Osteoblast (primary cell): ENCODE results near the gene ITPRIPL2. TPM values are rescaled to one million over a fixed set of nuclear protein-coding genes. Genes with fewer than 3 reads are reported as not detected.

Experiments used
- DNase-seq: peaks from one replicate; pipeline ENCODE4 v3.0.0; 2011; ENCODE audit warnings: low spot score, mixed read lengths; ENCODE audit not compliant: insufficient read length; ENCODE audit errors: missing footprints
- H2AFZ ChIP-seq: 2 replicates; pipeline ENCODE4 v1.6.0; 2011; ENCODE audit warnings: mild to moderate bottlenecking, low read length
- H3K27ac ChIP-seq: 2 replicates; pipeline ENCODE4 v1.5.1; 2011; ENCODE audit warnings: mild to moderate bottlenecking, low read depth, low read length, moderate library complexity
- H3K27me3 ChIP-seq: 2 replicates; pipeline ENCODE4 v1.6.0; 2012; ENCODE audit warnings: mild to moderate bottlenecking, control low read depth, inconsistent platforms, low read length, moderate library complexity; ENCODE audit not compliant: insufficient read depth
- H3K36me3 ChIP-seq: 2 replicates; pipeline ENCODE4 v1.5.1; 2011; ENCODE audit warnings: mild to moderate bottlenecking, low read length, control low read depth, moderate library complexity; ENCODE audit not compliant: insufficient read depth
- H3K4me1 ChIP-seq: 2 replicates; pipeline ENCODE4 v1.5.1; 2011; ENCODE audit warnings: mild to moderate bottlenecking, low read length, control low read depth, moderate library complexity; ENCODE audit not compliant: insufficient read depth
- H3K4me2 ChIP-seq: 2 replicates; pipeline ENCODE4 v1.6.0; 2011; ENCODE audit warnings: mild to moderate bottlenecking, low read length; ENCODE audit not compliant: insufficient read depth
- H3K4me3 ChIP-seq: fragments of 200-600 bp; sonication (generic); 3 replicates; pipeline ENCODE4 v1.5.1; 2012; ENCODE audit warnings: mild to moderate bottlenecking, low read length, inconsistent platforms; ENCODE audit not compliant: insufficient read depth
- H3K79me2 ChIP-seq: 2 replicates; pipeline ENCODE4 v1.6.0; 2012; ENCODE audit warnings: mild to moderate bottlenecking, low read length, control low read depth, inconsistent platforms; ENCODE audit not compliant: insufficient read depth
- H3K9me3 ChIP-seq: 2 replicates; pipeline ENCODE4 v1.5.1; 2011; ENCODE audit warnings: low read depth, low read length, control low read depth
- H4K20me1 ChIP-seq: 2 replicates; pipeline ENCODE4 v1.6.0; 2012; ENCODE audit warnings: mild to moderate bottlenecking, low read length, control low read depth; ENCODE audit not compliant: insufficient read depth
- CTCF ChIP-seq: IDR thresholded peaks from 2 replicates; pipeline ENCODE4 v1.5.1; 2011; ENCODE audit warnings: mild to moderate bottlenecking, low read depth, low read length, moderate library complexity; ENCODE audit errors: extremely low read depth
- total RNA-seq: library from RNA; depleted of rRNA; stranded (reverse); fragments of >200 nt; gene quantifications from 2 replicates; pipeline ENCODE4 v1.2.3, GENCODE V29; 2012

The ITPRIPL2 gene
- total RNA-seq, 1 donor: 59.4 TPM

- Histone ChIP-seq H3K79me2 (no peaks in the 10 kb centered on the region), H3K9me3 (no peaks in the 10 kb centered on the region), H3K4me1 (peaks cover 7% of the 10 kb centered on the region), H3K4me3 (no peak overlapping the region), H2AFZ (no peak overlapping the region), H3K4me2 (no peak overlapping the region), H3K27ac (no peak overlapping the region), H3K27me3 (no peaks in the 10 kb centered on the region), H3K36me3 (no peaks in the 10 kb centered on the region), H4K20me1 (no peaks in the 10 kb centered on the region)
- no peak for DNase-seq
- TF ChIP-seq CTCF: no peak
Observed at GRCh38 chr16:19106625-19107020, 7.1 kb upstream of the ITPRIPL2 start.

GRCh38 chr16:19108409-19109287 is 5.1 kb upstream of the ITPRIPL2 start:
- no peak for TF ChIP-seq CTCF
- no peaks in the 10 kb centered on the region for H3K36me3 ChIP-seq
- H2AFZ ChIP-seq: no peak overlapping the region
- H3K27me3 ChIP-seq: no peaks in the 10 kb centered on the region
- H3K9me3 ChIP-seq: no peaks in the 10 kb centered on the region
- H3K4me1 ChIP-seq: peaks cover 7% of the 10 kb centered on the region
- H3K4me3 ChIP-seq: no peak overlapping the region
- peak; percentile 37 for DNase-seq
- no peak overlapping the region for H3K4me2 ChIP-seq
- no peaks in the 10 kb centered on the region for H3K79me2 ChIP-seq
- no peak overlapping the region for H3K27ac ChIP-seq
- no peaks in the 10 kb centered on the region for H4K20me1 ChIP-seq

GRCh38 chr16:19109288-19109664 is 4.5 kb upstream of the ITPRIPL2 start:
- Histone ChIP-seq H3K9me3 (no peaks in the 10 kb centered on the region), H3K4me1 (peaks cover 7% of the 10 kb centered on the region), H2AFZ (no peak overlapping the region), H4K20me1 (no peaks in the 10 kb centered on the region), H3K79me2 (peaks cover under 1% of the 10 kb centered on the region), H3K27ac (no peak overlapping the region), H3K36me3 (no peaks in the 10 kb centered on the region), H3K27me3 (no peaks in the 10 kb centered on the region), H3K4me3 (no peak overlapping the region), H3K4me2 (no peak overlapping the region)
- no peak for DNase-seq
- no peak for TF ChIP-seq CTCF

GRCh38 chr16:19110537-19111360 is 3.0 kb upstream of the ITPRIPL2 start:
- H3K9me3 ChIP-seq: no peaks in the 10 kb centered on the region
- no peak for TF ChIP-seq CTCF
- H4K20me1 ChIP-seq: peaks cover 8% of the 10 kb centered on the region
- no peaks in the 10 kb centered on the region for H3K27me3 ChIP-seq
- H3K4me3 ChIP-seq: no peak overlapping the region
- H3K4me1 ChIP-seq: peaks cover 16% of the 10 kb centered on the region
- no peak for DNase-seq
- peaks cover 8% of the 10 kb centered on the region for H3K36me3 ChIP-seq
- H3K4me2 ChIP-seq: no peak overlapping the region
- H3K27ac ChIP-seq: no peak overlapping the region
- peaks cover 16% of the 10 kb centered on the region for H3K79me2 ChIP-seq
- H2AFZ ChIP-seq: no peak overlapping the region
